Kidney glomerular epithelial cell (primary cell): ENCODE measurements around the gene PLD1.
A peak's percentile ranks its signal among the peaks of the same experiment; 100 is the strongest.
"Not testable (repeated sequence)": the region's sequence is repeated elsewhere in the genome, so short reads cannot be mapped to it uniquely, and the experiment has no call there.

Experiments
- DNase-seq: peaks from one replicate; lab custom pipeline; 2025; lab: John Stamatoyannopoulos, UW

Gene PLD1

GRCh38 chr3:171615686-171616085, 194.6 kb downstream of the PLD1 start:
- DNase-seq = peak; percentile 36

DNA sequence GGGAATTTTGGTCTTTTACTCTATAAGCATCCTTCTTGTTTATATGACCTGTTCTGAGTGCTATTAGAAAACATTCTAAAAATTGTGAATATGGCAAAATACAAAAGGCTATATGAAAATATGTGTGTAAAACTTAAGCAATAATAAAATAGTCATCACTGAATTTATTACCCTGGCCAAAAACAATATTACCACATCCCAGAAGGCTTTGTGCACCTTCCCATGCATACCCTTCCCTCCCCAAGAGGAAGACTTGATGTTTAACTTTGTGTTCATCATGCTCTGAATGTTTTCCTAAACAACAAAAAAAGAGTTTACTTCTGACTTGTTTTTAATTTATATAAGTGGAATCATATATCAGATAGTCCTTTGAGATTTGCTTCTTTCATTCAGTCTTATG, 195.0 kb downstream of the PLD1 start:
- peak; percentile 49 for DNase-seq

GRCh38 chr3:171614318-171614921, 195.9 kb downstream of the PLD1 start:
- DNase-seq = peak; percentile 87

DNA sequence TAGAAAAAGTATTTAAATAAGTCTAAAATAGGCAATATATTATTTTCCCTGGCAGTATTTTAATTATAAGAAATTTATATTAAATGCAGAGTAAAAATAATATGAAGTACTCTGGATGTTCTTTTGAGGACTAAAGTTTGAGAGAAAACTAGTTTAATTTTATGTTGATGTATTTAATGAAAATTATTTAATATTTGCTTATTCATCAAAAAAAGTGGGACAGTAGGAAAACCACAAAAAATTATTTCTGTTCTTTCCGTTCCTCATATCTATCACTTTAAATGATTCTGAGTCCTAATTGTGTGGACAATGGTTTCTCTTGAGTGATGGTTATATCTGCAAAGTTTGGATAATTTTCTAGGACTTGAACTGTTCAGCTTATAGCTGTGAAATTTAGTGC, 202.8 kb downstream of the PLD1 start:
- no peak for DNase-seq

GRCh38 chr3:171606151-171606751, 204.0 kb downstream of the PLD1 start:
- DNase-seq = no peak

- no peak for DNase-seq
These were observed 205.9 kb downstream of the PLD1 start for GRCh38 chr3:171604370-171604769.

GRCh38 chr3:171602072-171602471, 208.2 kb downstream of the PLD1 start:
- no peak for DNase-seq

DNA sequence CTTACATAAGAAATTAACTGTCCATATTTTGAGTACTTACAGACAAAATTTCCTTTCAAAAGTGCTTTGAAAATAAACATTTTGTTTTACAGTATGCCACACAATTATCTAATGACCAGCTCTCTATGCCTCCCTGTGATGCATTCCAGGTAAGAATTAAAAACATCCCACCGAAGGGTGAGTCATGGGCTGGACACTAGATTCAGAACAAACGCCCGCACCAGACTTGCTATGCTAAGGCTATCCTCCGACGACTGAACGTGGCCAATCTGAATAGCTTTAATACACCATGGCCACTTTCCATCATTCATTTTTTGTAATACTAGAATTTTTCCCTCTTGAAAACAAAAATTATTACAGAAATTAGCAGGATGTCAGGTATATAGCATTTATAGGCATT, 210.3 kb downstream of the PLD1 start:
- no peak for DNase-seq

DNA sequence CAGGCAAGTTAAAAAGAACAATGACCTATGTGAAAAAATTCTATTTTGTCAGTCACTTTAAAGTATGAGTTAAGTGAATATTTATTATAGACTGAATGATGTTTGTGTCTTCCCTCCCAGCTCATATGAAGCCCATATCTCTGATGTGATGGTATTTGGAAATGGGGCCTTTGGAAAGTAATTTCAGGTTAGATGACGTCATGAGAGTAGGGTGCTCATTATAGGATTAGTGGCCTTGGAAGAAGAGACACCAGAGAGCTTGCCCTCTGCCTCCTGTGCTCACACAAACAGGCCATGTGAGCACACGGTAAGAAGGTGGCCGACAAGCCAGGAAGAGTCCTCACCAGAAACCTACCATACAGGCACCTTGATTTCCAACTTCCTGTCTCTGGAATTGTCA, 211.3 kb downstream of the PLD1 start:
- DNase-seq = no peak

DNA sequence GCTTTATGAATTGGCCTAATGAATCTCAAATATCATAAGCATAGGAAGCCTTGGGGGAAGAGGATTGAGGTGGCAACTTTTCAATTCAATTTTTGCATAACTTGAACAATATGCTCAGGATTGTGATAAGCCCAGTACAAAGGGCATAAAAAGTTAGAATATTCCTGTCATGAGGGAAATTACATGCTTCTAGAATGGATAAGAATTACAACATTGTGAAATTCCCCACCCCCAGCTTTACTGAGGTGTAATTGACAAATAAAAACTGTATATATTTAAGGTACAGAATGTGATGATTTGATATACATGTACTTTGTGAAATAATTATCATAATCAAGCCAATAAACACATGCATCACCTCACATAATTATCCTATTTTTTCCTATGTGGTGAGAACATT, 217.5 kb downstream of the PLD1 start:
- no peak for DNase-seq

DNA sequence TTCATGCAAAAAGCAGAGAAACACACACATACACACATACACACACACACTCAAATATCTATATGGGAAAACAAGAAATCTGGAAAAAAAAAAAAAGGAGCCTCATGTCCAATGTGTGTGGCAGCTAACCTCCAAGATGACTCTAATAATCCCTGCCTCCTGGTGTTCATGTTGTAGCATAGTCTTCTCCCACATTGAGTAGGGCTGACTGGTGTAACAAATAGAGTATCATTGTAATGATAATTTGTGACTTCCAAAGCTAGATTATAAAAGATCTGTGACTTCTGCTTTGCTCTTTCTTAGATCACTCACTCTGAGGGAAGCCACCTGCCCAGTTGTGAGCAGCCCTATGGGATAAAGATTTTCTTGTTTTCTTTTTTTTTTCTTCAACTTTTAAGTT, 219.2 kb downstream of the PLD1 start:
- DNase-seq = no peak

DNA sequence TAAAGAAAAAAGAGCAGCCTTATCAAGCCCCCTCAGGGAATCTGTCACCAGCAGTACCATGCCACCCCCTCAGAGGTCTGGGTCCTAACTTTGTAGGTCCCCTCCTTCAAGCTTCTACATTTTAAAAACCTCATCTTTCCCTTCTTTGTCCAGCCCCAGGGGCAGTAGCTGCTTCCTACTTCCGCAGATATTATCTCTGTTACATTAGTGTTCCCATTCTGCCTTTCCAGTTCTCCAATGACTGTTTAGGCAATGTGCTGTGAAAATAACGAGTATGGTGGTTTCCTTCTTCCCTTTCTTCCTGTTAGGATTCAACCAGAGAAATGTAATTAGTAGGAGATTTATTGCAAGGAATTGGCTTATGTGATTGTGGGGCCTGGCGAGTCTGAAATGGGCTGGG, 224.0 kb downstream of the PLD1 start:
- no peak for DNase-seq

DNA sequence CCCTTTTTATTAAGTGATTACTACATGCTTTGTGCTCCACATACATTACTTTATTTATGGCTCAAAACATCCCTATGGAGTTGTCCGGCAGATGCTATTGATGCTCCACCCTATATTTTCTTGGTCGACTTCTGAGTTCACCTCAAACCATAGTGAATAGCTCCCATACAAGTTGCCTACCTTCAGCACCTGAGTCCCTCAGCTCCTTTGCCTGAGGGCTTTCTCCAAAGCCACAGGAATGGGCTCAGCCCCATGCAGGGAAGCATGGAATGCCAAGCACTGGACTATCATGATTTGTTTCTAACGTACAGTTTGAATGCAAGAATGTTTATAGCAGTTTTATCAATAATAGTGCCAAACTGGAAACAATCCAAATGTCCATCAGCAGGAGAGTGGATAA, 225.2 kb downstream of the PLD1 start:
- no peak for DNase-seq

DNA sequence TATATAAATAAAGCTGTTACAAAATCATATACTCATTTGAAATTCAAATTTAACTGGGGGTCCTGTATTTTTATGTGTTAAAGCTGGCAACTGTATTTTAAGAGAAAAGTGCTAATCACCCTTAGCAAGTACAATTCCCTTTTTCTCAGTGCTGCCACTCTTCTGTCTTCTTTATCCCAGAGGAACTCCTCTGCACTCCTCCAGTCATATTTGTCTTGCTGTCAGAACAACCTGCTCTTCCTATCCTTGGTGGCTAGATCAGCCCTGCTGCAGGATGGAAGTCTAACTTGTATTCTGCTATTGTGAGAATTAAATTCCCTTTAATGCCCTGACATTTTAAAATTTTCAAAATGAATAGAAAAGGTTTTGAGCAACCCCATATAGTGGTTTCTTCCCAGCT, 226.2 kb downstream of the PLD1 start:
- no peak for DNase-seq

GRCh38 chr3:171574556-171575240, 235.6 kb downstream of the PLD1 start:
- DNase-seq = no peak

DNA sequence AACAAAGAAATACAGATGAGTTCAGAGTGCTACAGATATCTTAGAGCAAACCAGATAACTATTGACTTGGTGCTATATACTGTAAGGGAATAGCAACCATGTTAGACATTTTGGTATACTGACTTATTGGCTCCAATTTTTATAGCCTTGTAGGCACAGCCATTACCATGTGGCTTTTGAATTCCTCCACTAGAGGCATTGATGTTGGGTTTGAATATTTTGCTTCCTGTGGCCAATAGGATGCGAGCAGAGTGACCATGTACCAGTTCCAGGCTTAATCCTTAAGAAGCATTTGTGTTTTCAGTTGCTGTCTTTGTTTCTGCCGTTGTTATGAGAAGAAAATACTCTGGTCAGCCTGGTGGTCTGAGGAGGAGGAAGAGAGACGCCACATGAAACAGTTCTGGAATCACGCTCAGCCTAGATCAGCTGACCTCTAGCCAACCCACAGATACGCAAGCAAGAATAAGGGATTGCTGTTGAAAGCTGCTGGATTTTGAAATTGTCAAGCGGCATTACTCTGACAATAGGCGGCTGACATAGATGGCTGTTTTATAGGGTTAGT, 240.6 kb downstream of the PLD1 start:
- no peak for DNase-seq

- DNase-seq = no peak
These were observed 241.5 kb downstream of the PLD1 start for GRCh38 chr3:171568766-171569165.

DNA sequence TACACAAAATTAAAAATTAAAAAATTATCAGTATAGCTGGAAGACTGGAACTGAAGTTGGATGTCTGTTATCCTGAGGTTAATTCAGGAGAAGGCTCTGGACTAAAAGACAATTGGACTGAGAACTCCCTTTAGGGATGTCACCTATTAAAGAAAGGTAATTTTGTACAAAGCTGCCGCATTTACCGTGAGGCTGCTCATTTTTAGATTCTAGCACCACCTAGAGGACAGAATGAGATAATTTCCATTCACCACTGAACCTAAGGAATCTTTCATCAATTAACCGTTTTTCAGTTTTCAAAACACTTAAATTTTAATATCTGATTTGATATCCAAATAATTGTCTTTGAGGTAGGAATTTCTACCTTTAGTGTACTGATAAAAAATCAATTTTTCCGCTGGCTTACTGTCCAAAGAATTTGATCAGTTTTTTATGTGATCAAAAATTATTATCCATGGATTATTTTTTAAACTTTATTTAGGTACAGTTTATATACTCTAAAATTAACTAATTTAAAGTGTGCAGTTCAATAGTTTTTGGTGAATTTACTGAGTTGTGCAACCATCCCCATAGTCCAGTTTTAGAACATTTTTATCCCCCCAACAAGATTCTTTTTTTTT, 243.4 kb downstream of the PLD1 start:
- DNase-seq = peak; percentile 46

DNA sequence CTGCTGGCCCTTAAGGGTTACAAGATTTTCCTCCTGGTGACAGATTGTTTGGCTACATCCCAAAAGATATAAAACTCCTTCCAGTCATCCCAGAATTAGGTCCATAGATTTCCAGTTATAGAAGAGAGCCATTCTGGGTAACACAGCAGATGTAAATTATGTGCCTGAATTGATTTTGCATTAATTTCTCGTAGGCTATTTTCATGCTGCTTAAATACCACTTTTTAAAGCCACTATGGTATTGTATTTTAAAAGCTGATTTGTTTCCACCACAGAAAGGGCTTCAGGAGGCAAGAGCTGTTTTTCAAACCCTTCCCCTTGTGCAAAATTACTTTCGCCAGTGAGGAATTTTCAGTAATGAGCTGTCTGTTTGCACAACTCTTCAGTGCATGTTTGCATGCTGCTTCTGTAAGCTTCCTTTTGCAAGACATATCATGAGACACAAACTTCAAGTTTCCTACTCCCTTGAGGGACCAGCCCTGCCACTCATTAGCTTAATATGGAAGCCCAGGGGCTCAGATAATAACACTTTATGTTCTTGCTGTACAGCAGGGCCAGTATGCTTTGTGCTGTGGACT, 244.7 kb downstream of the PLD1 start:
- DNase-seq = no peak

DNA sequence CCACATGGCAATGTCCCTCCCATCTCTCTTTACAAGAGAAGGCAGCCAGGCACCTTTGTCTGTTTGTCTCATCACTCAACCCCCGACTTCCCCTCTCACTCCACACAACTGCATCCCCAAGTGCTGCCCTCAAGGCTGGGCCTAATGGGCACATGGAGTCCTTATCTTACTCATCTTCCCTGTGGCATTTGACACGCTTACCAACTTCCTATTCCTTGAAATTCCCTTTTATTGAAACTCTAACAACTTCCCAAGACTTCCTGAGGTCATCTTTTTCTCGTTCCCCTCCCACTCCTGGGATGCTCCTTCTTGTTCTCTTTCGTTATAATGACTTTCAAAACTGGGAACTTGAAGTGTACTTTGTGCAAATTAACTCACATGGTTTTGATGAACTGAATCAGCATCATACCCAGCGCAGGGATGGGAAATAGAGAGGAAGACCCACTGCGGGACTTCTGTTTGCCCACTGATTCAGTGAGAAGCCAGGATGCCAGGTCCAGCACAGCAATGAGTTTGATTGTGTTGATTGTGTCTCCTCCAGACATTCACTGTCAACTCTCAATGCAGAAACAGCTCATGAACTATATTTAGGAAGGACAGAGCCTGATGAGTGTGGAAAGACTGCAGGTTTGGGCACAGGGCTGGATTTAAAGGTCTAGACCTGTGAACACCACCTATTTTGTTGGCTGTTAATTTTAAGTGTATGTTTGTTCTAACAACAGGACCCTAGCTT, 245.4 kb downstream of the PLD1 start:
- no peak for DNase-seq

DNA sequence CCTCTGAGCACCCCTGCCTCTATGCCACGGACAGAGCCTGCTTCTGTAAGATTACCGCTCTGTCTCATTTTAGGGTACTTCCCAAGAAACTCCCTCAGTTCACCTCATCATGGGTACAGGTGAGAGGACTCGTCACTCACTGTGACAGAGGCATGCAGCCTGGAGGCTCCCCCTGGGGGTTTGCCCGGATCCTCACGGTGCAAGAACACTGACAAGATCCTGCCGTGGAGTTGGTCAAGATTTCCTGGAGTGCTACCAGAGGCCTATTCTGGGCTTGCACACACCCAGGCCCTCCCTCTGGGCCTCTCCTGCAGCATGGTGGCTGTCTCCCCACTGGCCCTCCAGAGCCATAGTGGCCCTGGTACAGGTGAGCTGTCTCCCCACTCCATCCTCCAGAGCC, 247.0 kb downstream of the PLD1 start:
- DNase-seq = no peak

DNA sequence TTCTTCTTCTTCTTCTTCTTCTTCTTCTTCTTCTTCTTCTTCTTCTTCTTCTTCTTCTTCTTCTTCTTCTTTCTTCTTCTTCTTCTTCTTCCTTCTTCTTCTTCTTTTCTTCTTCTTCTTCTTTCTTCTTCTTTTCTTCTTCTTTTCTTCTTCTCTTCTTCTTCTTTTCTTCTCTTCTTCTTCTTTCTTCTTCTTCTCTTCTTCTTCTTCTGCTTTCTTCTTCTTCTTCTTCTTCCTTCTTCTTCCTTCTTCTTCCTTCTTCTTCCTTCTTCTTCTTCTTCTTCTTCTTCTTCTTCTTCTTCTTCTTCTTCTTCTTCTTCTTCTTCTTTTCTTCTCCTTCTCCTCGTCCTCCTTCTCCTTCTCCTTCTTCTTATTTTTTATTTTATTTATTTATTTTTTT, 247.8 kb downstream of the PLD1 start:
- DNase-seq = not testable (repeated sequence)
